H1 (cell line): ENCODE measurements around the gene MFAP4. TPM values are rescaled to one million over a fixed set of nuclear protein-coding genes. Genes with fewer than 3 reads are reported as not detected.

Source experiments
- CTCF ChIA-PET: fragments of 300-600 bp; sonication (Branson Sonifier 250); formaldehyde crosslinking; loops from one replicate; lab custom pipeline; 2021; ENCODE audit not compliant: partially characterized antibody; lab: Charles Lee
- POLR2A ChIA-PET: fragments of 300-600 bp; sonication (Branson Sonifier 250); formaldehyde crosslinking; loops from one replicate; lab custom pipeline; 2021; ENCODE audit warnings: inconsistent platforms; ENCODE audit not compliant: partially characterized antibody; lab: Charles Lee
- DNase-seq, 2 experiments: peaks; one replicate each; pipeline versions ENCODE4 v3.0.0 to v3.0.0-alpha.2; 2010 to 2022; ENCODE audit warnings: low spot score in 2 of 2, low read depth in 1 of 2, mixed read lengths in 1 of 2
- FAIRE-seq: peaks from 2 replicates; lab custom pipeline; 2011; peaks lifted over from hg19 to GRCh38; lab: Jason Lieb, UNC
- H2AFZ ChIP-seq: 2 replicates; pipeline ENCODE4 v1.8.1; 2012; ENCODE audit warnings: low read length, inconsistent platforms
- H2AK5ac ChIP-seq: 2 replicates; pipeline ENCODE4 v1.6.1; 2013; ENCODE audit warnings: low read depth, low read length
- H2BK120ac ChIP-seq: replicated peaks from 2 replicates; pipeline ENCODE3; 2013; ENCODE audit warnings: low read depth, low read length, inconsistent platforms
- H2BK12ac ChIP-seq: 2 replicates; pipeline ENCODE4 v1.6.1; 2013; ENCODE audit warnings: low read depth, low read length
- H2BK15ac ChIP-seq: 2 replicates; pipeline ENCODE4 v1.6.1; 2013; ENCODE audit warnings: low read length
- H2BK20ac ChIP-seq: 2 replicates; pipeline ENCODE4 v1.6.1; 2013; ENCODE audit warnings: low read length
- H2BK5ac ChIP-seq: 2 replicates; pipeline ENCODE4 v1.6.1; 2013; ENCODE audit warnings: low read depth, low read length
- H3K14ac ChIP-seq: 2 replicates; pipeline ENCODE4 v1.6.1; 2013; ENCODE audit warnings: inconsistent platforms; ENCODE audit not compliant: insufficient read length
- H3K18ac ChIP-seq: 2 replicates; pipeline ENCODE4 v1.6.1; 2013; ENCODE audit warnings: low read length; ENCODE audit errors: extremely low read depth
- H3K23ac ChIP-seq: 2 replicates; pipeline ENCODE4 v1.6.1; 2013; ENCODE audit warnings: inconsistent platforms; ENCODE audit not compliant: insufficient read length
- H3K23me2 ChIP-seq: 2 replicates; pipeline ENCODE4 v1.6.1; 2013; ENCODE audit warnings: low read depth, low read length
- H3K27ac ChIP-seq: 2 replicates; pipeline ENCODE4 v1.6.1; 2011; ENCODE audit warnings: low read depth, low read length, inconsistent platforms
- H3K27me3 ChIP-seq, 4 experiments: replicated peaks in 1 of 4; 1 replicate in 1 of 4; 2 replicates in 3 of 4; pipeline versions ENCODE4 v1.6.1 to v1.8.1; 2011 to 2013; ENCODE audit warnings: low read length in 3 of 4, mild to moderate bottlenecking in 3 of 4, inconsistent platforms in 2 of 4, mixed read lengths in 2 of 4, moderate library complexity in 1 of 4; ENCODE audit not compliant: control insufficient read depth in 3 of 4, insufficient read depth in 3 of 4; ENCODE audit errors: extremely low read depth in 1 of 4
- H3K36me3 ChIP-seq, 4 experiments: 2 replicates each; pipeline versions ENCODE4 v1.6.1 to v1.8.1; 2011 to 2013; ENCODE audit warnings: mild to moderate bottlenecking in 4 of 4, low read length in 3 of 4, moderate library complexity in 2 of 4, control low read depth in 1 of 4, inconsistent platforms in 1 of 4; ENCODE audit not compliant: insufficient read depth in 4 of 4, control insufficient read depth in 2 of 4
- H3K4ac ChIP-seq: replicated peaks from 2 replicates; pipeline ENCODE3; 2013; ENCODE audit warnings: low read length, low read depth, mixed read lengths, inconsistent platforms; ENCODE audit not compliant: insufficient read length
- H3K4me1 ChIP-seq, 4 experiments: replicated peaks in 1 of 4; 1 replicate in 1 of 4; 2 replicates in 3 of 4; pipeline versions ENCODE4 v1.6.1 to v1.8.1; 2011 to 2013; ENCODE audit warnings: low read length in 3 of 4, inconsistent platforms in 2 of 4, mixed read lengths in 1 of 4; ENCODE audit not compliant: insufficient read depth in 4 of 4, control insufficient read depth in 3 of 4
- H3K4me2 ChIP-seq, 2 experiments: 2 replicates each; pipeline versions ENCODE4 v1.6.1 to v1.8.1; 2011 to 2013; ENCODE audit warnings: low read depth in 2 of 2, low read length in 2 of 2, control low read depth in 1 of 2, inconsistent platforms in 1 of 2, mild to moderate bottlenecking in 1 of 2; ENCODE audit not compliant: insufficient read depth in 1 of 2
- H3K4me3 ChIP-seq, 4 experiments: fragments of 200-600, 300-600 bp in 1 of 4; sonication (generic), shearing (Covaris generic), sonication (Bioruptor Twin) in 1 of 4; 2 replicates each; pipeline versions ENCODE4 v1.5.1 to v1.8.1; 2011 to 2016; ENCODE audit warnings: low read length in 4 of 4, low read depth in 3 of 4, control low read depth in 2 of 4, inconsistent platforms in 2 of 4, mild to moderate bottlenecking in 2 of 4, mixed read lengths in 1 of 4, moderate library complexity in 1 of 4; ENCODE audit not compliant: insufficient read depth in 2 of 4; ENCODE audit errors: extremely low read depth in 1 of 4
- H3K56ac ChIP-seq: replicated peaks from 2 replicates; pipeline ENCODE3; 2013; ENCODE audit warnings: low read depth, mild to moderate bottlenecking, mixed read lengths, low read length, inconsistent platforms; ENCODE audit not compliant: insufficient read length
- H3K79me1 ChIP-seq: 2 replicates; pipeline ENCODE4 v1.6.1; 2013; ENCODE audit warnings: low read depth, low read length, control low read depth
- H3K79me2 ChIP-seq, 2 experiments: 2 replicates each; pipeline versions ENCODE4 v1.6.1 to v1.8.1; 2012 to 2013; ENCODE audit warnings: low read length in 2 of 2, mild to moderate bottlenecking in 2 of 2, inconsistent platforms in 1 of 2; ENCODE audit not compliant: insufficient read depth in 2 of 2, control insufficient read depth in 1 of 2
- H3K9ac ChIP-seq, 4 experiments: replicated peaks in 1 of 4; 1 replicate in 1 of 4; 2 replicates in 3 of 4; pipeline versions ENCODE4 v1.6.1 to v1.8.1; 2011 to 2013; ENCODE audit warnings: low read depth in 3 of 4, low read length in 3 of 4, control low read depth in 2 of 4, mild to moderate bottlenecking in 2 of 4, moderate library complexity in 2 of 4, inconsistent platforms in 1 of 4; ENCODE audit errors: extremely low read depth in 1 of 4
- H3K9me3 ChIP-seq, 2 experiments: 2 replicates each; pipeline versions ENCODE4 v1.6.1 to v1.8.1; 2012 to 2013; ENCODE audit warnings: mild to moderate bottlenecking in 2 of 2, moderate library complexity in 2 of 2, control low read depth in 1 of 2, inconsistent platforms in 1 of 2, low read depth in 1 of 2, low read length in 1 of 2, mixed read lengths in 1 of 2; ENCODE audit not compliant: insufficient read depth in 2 of 2
- H4K20me1 ChIP-seq, 2 experiments: replicated peaks in 1 of 2; 2 replicates each; pipeline versions ENCODE3 to v1.8.1; 2011 to 2013; ENCODE audit warnings: inconsistent platforms in 2 of 2, low read length in 2 of 2, mild to moderate bottlenecking in 1 of 2; ENCODE audit not compliant: insufficient read depth in 2 of 2, control insufficient read depth in 1 of 2
- H4K5ac ChIP-seq: 2 replicates; pipeline ENCODE4 v1.6.1; 2013; ENCODE audit warnings: low read length, low read depth, mixed read lengths, inconsistent platforms; ENCODE audit not compliant: insufficient read length
- H4K8ac ChIP-seq: 2 replicates; pipeline ENCODE4 v1.8.0; 2013; ENCODE audit warnings: mild to moderate bottlenecking, moderate library complexity, low read length, inconsistent platforms; ENCODE audit not compliant: insufficient read depth; ENCODE audit errors: extremely low read depth
- H4K91ac ChIP-seq: replicated peaks from 2 replicates; pipeline ENCODE3; 2013; ENCODE audit warnings: low read length, mixed read lengths, inconsistent platforms; ENCODE audit not compliant: insufficient read length
- BACH1 ChIP-seq: IDR thresholded peaks from 2 replicates; pipeline ENCODE4 v1.6.1; 2012; ENCODE audit warnings: low read length, improper control_type of control experiment
- CHD2 ChIP-seq: IDR thresholded peaks from 2 replicates; pipeline ENCODE4 v1.6.1; 2012; ENCODE audit warnings: low read length, improper control_type of control experiment
- FOSL1 ChIP-seq: IDR thresholded peaks from 2 replicates; pipeline ENCODE4 v1.6.1; 2011; ENCODE audit warnings: mild to moderate bottlenecking, low read depth, low read length, moderate library complexity; ENCODE audit not compliant: insufficient read depth
- GABPA ChIP-seq: IDR thresholded peaks from 2 replicates; pipeline ENCODE4 v1.6.1; 2011; ENCODE audit warnings: mild to moderate bottlenecking, low read length, moderate library complexity, borderline replicate concordance; ENCODE audit not compliant: insufficient read depth
- HDAC2 ChIP-seq, 2 experiments: fragments of 300-600 bp in 1 of 2; sonication (generic) in 1 of 2; IDR thresholded peaks; 2 replicates each; pipeline ENCODE4 v1.6.1; 2011 to 2012; ENCODE audit warnings: low read depth in 2 of 2, low read length in 2 of 2, mild to moderate bottlenecking in 2 of 2, moderate library complexity in 2 of 2, borderline replicate concordance in 1 of 2, inconsistent platforms in 1 of 2
- HDAC6 ChIP-seq: IDR thresholded peaks from one replicate; pipeline ENCODE4 v1.7.1; 2012; ENCODE audit warnings: low read depth, mild to moderate bottlenecking, inconsistent platforms, low read length, moderate library complexity
- NANOG ChIP-seq: IDR thresholded peaks from 2 replicates; pipeline ENCODE4 v1.6.1; 2011; ENCODE audit warnings: low read length, low read depth, mild to moderate bottlenecking, inconsistent platforms; ENCODE audit not compliant: insufficient read depth, poor library complexity, severe bottlenecking
- POU5F1 ChIP-seq: IDR thresholded peaks from 2 replicates; pipeline ENCODE4 v1.6.1; 2011; ENCODE audit warnings: low read depth, mild to moderate bottlenecking, low read length, moderate library complexity
- RBBP5 ChIP-seq: IDR thresholded peaks from 2 replicates; pipeline ENCODE4 v1.7.1; 2012; ENCODE audit warnings: low read depth, mild to moderate bottlenecking, inconsistent platforms, low read length, moderate library complexity, borderline replicate concordance
- WGBS, 2 experiments: shearing (Covaris generic) in 1 of 2; methylation state at CpG; one replicate each; pipeline versions ENCODE4 v1.1.6 to v1.1.7; 2013 to 2015; ENCODE audit warnings: low lambda C conversion rate in 2 of 2, mixed read lengths in 2 of 2, inconsistent platforms in 1 of 2, low coverage in 1 of 2, missing lambda C conversion rate in 1 of 2; ENCODE audit not compliant: insufficient replicate concordance in 2 of 2, insufficient coverage in 1 of 2, insufficient read length in 1 of 2; ENCODE audit errors: extremely low coverage in 1 of 2, missing lambda C conversion rate in 1 of 2; 5-methylcytosine and 5-hydroxymethylcytosine counted together
- polyA plus RNA-seq, 7 experiments: library from polyadenylated mRNA; depleted of rRNA in 3 of 7; stranded (reverse) in 5 of 7; unstranded in 2 of 7; fragments of >200 nt in 5 of 7; fragments of 200-250 nt in 2 of 7; gene quantifications; 1 replicate in 5 of 7; 2 replicates in 1 of 7; 4 replicates in 1 of 7; pipeline versions ENCODE4 v1.2.1 to v1.2.3, GENCODE V29; 2011 to 2013; ENCODE audit warnings: missing spikeins in 2 of 7, mixed read lengths in 2 of 7
- total RNA-seq: library from RNA; stranded (reverse); fragmentation: NEBNext Ultra II Directional; extraction: Animal tissue kit (Norgen Biotek cat#: 25700); gene quantifications from 2 replicates; pipeline ENCODE4 v1.2.1, GENCODE V29; 2021
- TF ChIP-seq, protein P1 (sequence below): IDR thresholded peaks from 2 replicates; pipeline ENCODE4 v1.6.1; 2011; ENCODE audit warnings: low read depth, mild to moderate bottlenecking, low read length; ENCODE audit not compliant: insufficient read depth

Gene MFAP4
- total and polyA plus RNA-seq, 2 of the 8 experiments (the other 6 are each of a cell fraction or from before 2014, with no cell fraction given), result 3.1 to 3.6 TPM

DNA sequence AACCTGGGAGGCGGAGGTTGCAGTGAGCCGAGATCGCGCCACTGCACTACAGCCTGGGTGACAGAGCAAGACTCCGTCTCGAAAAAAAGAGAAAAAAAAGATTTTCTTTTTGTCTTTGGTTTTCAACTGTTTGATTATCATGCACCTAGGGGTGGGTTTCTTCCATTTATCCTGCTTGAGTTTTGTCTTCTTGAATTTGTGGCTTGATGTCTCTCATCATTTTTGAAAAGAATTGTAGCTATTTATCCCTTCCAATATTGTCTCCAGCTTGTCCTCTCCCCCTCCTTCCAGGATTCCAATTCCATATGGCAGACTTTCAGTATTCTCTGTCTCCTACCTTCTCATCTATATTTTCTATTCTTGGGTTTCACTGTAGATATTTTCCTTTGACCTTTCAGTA lies 32.2 kb downstream of the MFAP4 start:
- Histone ChIP-seq H4K5ac (no peak overlapping the region), H3K9ac (no peak overlapping the region), H3K9me3 (no peaks in the 10 kb centered on the region), H2BK15ac (no peak overlapping the region), H3K79me2 (no peaks in the 10 kb centered on the region), H3K79me1 (peaks cover 2% of the 10 kb centered on the region; the same call in 1 of the 2 replicates), H2BK5ac (no peak overlapping the region), H4K20me1 (peaks cover 0 to 4% of the 10 kb centered on the region in 2 experiments), H3K14ac (no peak overlapping the region), H4K8ac (no peak overlapping the region), H3K18ac (no peak overlapping the region), H2BK12ac (no peak overlapping the region), H2BK120ac (no peak overlapping the region), H3K4me3 (no peak overlapping the region), H2BK20ac (no peak overlapping the region), H2AFZ (no peak overlapping the region), H3K4me2 (no peak overlapping the region), H3K4me1 (no peaks in the 10 kb centered on the region), H3K27ac (no peak overlapping the region), H3K23ac (no peak overlapping the region), H3K4ac (no peak overlapping the region), H3K36me3 (peaks cover 0 to 7% (median 0%) of the 10 kb centered on the region in 4 experiments; a peak in 1 of 8 replicates), H2AK5ac (no peak overlapping the region), H3K23me2 (no peaks in the 10 kb centered on the region), H3K56ac (no peak overlapping the region), H4K91ac (no peak overlapping the region), H3K27me3 (no peaks in the 10 kb centered on the region)
- ChIA-PET POLR2A (no interaction called here), CTCF (interaction anchor here (0.9 to 3.3 kb wide), 6 partner anchors 9 to 412 kb away, joined by 3 to 11 read pairs (median 4); partner anchors contain the start of gene B9D1)
- no peak for FAIRE-seq
- TF ChIP-seq GABPA (no peak), FOSL1 (no peak), HDAC2 (IDR thresholded peaks at IDR 0.05; ENCODE audit: borderline replicate concordance in 1 of 2, low read depth in 2 of 2, low read length in 2 of 2) (no peak), NANOG (no peak), RBBP5 (no peak), POU5F1 (no peak), CHD2 (no peak), HDAC6 (no peak), BACH1 (no peak)
- TF ChIP-seq, protein P1, sequence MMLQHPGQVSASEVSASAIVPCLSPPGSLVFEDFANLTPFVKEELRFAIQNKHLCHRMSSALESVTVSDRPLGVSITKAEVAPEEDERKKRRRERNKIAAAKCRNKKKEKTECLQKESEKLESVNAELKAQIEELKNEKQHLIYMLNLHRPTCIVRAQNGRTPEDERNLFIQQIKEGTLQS, result no peak
- DNase-seq, result no peak
- 75% methylated on average over 6 of the region's 6 CpGs; no CpG with 5 or more reads in 1 of the 2 experiments for WGBS, 2 experiments
